HG02588 (cell line): Measurements from ENCODE around the gene ZFP64.
"Not testable (repeated sequence)": the region's sequence is repeated elsewhere in the genome, so short reads cannot be mapped to it uniquely, and the experiment has no call there.

ENCODE experiments used
- ATAC-seq: cut with Tn5 transposase; IDR thresholded peaks from one replicate; pipeline ENCODE4 v1.9.1; 2021; ENCODE audit warnings: mild to moderate bottlenecking, moderate library complexity; ENCODE audit not compliant: unreplicated experiment

The ZFP64 gene

DNA sequence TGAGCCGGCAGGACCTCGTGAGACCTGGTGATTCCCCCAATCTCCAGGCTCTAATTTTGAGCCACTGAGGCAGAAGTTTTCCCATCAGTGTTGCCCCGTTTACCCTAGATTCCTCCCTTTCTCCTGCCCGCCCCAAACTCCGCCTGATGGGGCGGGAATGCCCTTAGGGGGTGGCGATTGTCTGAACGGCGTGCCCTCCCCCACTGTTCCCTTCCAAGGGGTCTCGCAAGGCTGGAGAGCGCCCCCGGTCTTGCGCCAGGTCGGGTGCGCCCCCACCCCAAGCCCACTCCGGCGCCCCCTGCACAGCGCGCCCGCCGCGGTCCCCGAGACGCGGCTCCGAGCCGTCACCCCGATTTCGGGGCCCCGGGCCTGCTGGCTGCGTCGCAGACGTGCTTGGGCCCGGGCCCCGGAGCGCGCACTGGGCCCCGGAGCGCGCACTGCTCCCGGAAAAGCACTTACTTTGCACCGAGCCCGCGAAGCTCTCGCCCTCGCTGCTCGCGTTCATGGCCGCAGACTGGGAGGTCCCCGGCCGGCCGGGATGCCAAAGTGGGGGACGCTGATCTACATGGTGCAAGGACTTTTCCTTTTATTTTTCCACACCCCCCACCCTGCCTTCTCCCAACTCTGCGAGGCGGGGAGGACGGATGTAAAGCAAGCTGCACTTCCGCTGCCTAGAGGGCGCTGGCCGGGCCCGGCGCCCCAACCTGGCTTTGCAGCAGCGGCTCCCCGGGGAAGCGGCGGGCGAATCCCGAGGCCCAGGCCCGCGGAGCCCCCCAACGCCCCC lies at the start of gene ZFP64:
ZFP64 (minus strand) TSS at position 648 of the 784 bp plus-strand sequence; CDS start at position 505, 143 bp downstream.
- peak; percentile 71 for ATAC-seq

DNA sequence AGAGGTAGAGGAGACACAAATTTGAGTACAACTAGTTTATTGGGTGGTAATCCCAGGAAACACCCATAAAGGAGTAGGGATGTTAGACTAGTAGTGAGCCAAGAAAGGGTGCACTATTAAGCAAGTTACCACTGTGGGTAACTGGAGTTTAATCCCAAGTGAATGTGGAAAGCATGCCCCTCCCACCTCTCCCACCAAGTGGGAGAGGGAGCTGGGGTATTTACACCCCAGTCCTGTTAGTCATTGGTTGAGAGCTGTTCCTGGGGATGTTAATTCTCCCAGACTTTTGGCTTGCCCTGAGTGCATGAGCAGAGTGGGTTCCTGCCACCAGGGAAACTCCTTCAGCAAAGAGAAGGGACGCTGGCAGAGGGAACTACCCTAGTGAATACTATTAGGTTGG lies 49.2 kb upstream of the ZFP64 start:
- no peak for ATAC-seq

DNA sequence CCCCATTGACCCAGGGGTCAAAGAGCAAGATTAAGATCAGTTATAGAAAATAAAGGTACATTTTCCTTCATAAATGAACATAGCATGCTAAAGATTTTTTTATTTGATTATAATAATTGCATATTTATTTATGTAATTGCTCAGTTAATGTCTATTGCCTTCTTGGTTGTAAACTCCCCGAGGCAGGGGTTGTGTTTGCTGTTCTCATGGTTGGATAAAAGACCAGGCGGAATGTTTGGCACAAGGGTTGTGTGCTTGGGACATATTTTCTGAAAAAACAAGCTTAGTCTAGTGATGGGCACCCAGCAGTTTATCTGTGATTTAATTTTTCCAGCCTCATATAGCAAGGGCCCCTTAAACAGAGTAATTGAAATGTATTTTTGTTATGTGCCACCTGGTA lies 47.5 kb upstream of the ZFP64 start:
- ATAC-seq, result no peak

DNA sequence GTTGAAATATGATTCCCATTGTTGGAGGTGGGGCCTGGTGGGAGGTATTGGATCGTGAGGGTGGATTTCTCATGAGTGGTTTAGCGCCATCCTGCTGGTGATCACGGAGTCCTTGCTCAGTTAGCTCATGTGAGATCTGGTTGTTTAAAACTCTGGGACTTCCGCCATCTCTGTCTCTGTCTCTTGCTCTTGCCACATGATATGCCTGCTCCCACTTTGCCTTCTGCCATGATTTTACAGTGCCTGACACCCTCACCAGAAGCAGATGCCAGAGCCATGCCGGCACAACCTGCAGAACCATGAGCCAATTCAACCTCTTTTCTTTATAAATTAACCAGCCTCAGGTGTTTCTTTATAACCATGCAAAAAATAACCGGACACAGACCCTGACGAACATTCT lies 44.7 kb upstream of the ZFP64 start:
- no peak for ATAC-seq

DNA sequence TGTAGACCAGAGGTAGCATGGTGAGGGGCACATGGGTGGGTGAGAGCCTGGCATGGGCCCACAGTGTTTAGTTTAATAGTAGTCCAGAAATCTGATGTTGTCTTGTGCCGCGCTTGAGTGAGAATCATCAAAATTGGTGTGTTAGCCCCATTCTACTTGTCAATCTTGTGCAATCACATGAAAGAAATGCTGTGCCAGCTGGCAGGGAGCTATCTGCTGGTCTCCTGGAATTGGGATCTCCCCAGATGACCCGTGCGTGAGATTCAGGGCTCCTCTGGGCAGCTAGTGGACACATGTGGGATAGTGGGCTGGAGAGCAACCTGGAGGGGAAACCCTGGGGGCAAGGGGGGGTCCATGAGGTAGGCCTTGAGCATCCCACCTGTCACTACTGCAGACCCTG lies 43.5 kb upstream of the ZFP64 start:
- no peak for ATAC-seq

DNA sequence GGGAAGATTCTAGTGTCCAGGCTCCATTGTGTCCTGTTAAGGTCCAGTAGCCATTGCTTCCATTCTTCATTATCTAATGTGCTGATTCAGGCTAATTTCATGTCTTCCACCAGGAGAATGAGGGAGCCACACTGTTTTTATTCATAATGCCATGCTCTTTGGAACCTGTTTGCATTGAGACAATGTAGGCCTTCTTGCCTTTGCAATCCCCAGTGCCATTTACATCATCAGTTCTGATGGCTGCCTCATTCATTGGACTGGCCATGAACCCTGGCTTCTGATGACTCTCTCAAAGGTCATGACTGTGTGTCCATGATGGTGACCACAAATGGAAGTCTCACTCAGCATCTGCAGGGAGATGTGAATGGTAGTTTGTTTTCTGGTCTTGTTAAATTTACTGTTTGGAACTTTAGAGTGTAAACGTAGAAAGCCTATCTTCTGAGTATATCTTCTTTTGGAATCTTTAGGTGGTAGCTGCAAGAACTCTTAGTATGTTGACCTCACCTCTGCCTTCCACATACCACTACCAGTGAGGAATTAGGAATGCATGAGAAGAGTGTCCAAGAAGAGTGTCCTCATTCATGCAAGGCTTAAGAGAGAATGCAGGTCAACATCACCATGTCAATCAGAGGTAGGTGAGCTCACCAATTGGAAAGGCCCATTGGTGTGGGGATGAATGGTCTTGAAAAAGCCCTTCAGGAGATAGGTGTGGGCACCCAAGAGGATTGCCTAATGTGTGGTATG lies 42.9 kb upstream of the ZFP64 start:
- ATAC-seq, result no peak

DNA sequence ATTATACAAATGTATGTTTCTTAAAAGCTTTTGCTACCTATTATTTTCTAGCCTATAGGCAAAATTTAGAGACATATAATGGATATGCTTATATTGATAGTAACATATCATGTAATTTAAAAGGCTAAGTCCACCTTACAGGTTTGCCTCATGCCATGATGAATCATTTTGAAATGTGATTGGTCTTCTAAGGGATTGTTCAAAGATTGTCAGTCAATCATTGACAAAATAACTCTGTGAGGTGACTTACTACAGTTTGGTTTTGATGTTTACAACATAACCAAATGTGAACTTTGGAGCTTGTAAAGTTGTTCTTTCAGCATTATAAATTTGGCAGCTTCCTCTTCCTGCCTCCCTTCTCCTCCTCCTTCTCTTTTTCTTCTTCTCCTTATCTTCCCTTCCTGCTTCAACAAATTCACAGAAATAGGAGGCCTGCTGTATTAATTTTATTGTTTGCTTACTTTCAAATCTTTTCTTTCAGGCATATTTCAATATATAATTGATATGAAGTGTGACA lies 39.7 kb upstream of the ZFP64 start:
- ATAC-seq, result no peak

DNA sequence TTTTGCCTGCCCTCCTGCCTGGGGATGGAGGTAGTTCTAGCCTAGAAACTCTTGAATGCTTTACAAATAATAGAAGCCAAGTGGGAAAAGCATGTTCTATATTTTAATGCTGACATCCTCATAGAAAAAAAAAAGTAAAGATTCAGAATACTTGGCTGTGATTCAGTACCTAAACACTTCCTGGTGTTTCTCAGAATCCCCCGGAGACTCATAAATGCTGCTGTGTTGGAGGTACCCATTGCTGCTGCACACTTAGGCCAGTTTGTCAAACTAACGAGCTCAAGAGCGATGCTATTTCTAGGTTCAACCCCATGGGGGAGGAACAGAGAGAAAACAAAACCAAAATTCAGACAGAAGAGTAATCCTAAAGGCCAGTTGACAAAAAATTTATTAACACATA lies 38.8 kb upstream of the ZFP64 start:
- no peak for ATAC-seq

DNA sequence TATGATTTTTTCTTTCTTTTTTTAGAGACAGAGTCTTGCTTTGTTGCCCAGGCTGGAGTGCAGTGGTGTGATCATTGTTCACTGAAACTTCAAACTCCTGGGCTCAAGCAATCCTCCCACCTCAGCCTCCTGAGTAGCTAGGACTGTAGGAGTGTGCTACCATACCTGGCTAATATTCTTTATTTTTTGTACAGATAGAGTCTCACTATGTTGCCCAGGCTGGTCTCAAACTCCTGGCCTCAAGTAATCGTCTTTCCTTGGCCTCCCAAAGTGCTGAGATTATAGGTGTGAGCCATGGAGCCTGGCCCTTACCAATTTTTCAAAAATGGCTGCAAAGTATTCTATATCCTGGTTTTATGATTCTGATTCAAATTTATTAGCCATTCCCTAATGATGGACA lies 37.8 kb upstream of the ZFP64 start:
- ATAC-seq, result not testable (repeated sequence)

DNA sequence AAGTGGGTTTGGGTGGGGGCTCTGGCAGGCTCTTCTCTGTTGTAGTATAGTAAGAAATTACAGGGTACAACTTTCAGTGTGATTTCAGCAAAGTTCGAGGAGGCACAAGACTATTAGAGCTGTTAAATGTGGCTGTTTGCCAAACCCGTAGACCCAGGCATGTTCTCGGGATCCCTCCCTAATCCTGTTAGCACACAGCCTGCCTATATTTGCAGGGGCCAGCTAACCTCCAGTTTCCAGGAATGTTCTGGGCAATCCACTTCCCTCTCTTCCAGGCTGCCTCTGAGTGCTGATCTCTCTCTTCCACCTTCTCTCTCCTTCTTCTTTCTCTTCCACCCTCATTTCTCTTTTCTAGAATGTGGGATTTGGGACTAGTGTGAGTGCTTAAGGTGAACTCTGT lies 34.8 kb upstream of the ZFP64 start:
- no peak for ATAC-seq

DNA sequence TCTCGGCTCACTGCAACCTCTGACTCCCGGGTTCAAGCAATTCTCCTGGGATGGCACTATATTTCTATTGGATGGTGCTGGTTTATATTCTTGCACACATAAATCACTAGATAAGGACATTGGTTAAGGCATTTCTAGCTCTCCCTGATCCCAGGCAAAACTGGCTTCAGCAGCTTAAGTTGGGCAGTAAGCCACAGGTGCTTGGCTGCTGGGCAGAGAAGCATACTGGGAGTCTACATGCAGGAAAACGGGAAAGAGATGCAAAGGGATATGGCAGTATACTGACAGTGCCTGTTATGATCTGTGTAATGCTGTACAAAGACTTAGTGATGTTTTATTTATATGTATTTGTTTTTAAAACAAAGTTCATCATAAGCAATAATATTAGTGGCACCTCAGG lies 33.3 kb upstream of the ZFP64 start:
- no peak for ATAC-seq

DNA sequence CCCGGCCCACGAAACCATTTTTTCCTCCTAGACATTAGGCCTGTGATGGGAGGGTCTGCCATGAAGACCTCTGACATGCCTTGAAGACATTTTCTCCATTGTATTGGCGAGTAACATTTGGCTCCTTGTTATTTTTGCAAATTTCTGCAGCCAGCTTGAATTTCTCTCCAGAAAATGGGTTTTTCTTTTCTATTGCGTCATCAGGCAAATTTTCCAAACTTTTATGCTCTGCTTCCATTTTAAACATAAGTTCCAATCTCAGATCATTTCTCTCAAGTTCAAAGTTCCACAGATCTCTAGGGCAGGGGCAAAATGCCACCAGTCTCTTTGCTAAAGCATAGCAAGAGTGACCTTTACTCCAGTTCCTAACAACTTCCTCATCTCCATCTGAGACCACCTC lies 29.8 kb upstream of the ZFP64 start:
- ATAC-seq, result not testable (repeated sequence)

DNA sequence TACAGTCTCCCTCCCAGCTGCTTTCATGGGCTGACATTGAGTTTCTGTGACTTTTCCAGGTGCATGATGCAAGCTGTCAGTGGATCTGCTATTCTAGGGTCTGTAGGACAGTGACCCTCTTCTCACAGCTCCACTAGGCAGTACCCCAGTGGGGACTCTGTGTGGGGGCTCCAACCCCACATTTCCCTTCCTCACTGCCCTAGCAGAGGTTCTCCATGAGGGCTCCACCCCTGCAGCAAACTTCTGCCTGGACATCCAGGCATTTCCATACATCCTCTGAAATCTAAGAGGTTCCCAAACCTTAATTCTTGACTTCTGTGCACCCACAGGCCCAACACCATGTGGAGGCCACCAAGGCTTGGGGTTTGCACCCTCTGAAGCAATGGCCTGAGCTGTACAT lies 29.3 kb upstream of the ZFP64 start:
- ATAC-seq, result not testable (repeated sequence)

DNA sequence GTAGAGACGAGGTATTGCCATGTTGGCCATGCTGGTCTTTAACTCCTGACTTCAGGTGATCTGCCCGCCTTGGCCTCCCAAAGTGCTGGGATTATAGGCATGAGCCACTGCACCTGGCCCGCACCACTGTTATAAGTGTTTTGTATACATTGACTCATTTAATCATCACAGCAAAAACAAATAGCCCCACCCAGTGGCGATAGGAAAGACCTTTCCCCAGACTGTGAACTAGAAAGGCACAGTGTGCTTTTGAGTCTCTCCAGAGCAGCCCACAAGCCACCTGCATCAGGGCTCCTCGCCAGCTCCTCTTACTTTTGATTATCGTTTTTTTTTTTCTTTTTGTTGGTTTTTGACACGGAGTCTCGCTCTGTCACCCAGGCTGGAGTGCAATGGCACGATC lies 27.9 kb upstream of the ZFP64 start:
- no peak for ATAC-seq

DNA sequence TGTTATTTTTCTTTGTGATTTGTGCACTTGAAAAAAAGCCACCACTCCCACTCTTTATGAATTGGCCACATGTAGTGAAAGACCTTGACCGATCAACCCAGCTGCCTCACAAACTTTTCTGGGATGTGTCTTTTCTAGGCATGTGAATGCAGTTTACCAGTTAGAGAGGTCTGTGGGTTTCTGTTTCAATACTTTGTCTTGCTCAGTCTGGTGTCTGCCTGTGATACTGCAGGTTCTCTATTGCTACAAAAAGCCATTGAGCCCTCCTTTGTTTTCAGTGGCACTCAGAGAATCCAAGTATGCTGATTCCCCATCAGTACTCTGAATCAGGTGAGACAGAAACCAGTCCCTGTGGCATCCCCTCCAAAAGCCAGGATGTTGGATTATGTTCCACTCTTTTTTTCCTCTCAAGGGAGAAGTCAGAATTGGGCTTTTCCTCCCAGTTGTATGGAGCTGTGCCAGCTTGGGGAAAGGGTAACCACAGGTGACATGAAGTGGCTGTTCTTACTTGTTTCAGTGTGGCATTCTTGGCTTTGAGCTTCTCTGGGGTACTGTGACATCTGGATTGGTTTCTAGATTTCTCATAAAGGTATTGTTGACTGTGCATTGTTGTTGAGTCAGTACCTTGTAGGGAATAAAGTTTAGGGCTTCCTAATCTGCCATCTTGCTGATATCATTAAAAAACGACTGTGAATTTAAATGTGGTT lies 26.3 kb upstream of the ZFP64 start:
- no peak for ATAC-seq

DNA sequence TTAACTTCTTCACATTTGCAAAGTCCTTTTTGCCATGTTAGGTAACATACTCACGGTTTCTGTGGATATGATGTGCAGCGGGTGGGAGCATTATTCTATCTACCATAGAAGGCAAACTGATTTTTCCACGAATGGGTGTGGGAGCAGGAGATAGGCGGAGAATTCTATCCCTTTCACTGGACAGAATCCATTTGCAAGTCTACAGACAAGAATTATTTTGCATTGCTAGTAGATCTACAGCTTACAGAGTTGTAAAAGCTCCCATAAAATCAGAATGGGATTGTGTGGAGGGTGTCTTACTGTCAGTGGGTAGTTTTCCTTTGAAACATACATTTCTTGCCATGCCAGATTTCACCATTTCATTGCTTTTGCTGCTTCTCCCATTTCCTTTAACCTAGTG lies 22.4 kb upstream of the ZFP64 start:
- ATAC-seq, result no peak

DNA sequence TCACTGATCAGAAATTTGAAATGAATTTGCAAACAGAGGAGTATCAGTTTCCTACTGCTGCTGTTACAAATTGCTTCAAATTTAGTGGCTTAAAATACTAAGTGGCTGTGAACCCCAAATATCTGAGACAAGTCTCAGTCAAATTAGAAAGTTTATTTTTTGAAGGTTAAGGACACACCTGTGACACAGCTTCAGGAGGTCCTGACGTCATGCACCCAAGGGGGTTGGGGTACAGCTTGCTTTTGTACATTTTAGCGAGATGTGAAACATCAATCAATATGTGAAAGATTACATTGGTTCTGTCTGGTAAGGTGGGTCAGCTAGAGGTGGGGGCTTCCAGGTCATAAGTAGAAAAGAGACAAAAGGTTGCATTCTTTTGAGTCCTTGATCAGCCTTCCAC lies 21.4 kb upstream of the ZFP64 start:
- no peak for ATAC-seq

DNA sequence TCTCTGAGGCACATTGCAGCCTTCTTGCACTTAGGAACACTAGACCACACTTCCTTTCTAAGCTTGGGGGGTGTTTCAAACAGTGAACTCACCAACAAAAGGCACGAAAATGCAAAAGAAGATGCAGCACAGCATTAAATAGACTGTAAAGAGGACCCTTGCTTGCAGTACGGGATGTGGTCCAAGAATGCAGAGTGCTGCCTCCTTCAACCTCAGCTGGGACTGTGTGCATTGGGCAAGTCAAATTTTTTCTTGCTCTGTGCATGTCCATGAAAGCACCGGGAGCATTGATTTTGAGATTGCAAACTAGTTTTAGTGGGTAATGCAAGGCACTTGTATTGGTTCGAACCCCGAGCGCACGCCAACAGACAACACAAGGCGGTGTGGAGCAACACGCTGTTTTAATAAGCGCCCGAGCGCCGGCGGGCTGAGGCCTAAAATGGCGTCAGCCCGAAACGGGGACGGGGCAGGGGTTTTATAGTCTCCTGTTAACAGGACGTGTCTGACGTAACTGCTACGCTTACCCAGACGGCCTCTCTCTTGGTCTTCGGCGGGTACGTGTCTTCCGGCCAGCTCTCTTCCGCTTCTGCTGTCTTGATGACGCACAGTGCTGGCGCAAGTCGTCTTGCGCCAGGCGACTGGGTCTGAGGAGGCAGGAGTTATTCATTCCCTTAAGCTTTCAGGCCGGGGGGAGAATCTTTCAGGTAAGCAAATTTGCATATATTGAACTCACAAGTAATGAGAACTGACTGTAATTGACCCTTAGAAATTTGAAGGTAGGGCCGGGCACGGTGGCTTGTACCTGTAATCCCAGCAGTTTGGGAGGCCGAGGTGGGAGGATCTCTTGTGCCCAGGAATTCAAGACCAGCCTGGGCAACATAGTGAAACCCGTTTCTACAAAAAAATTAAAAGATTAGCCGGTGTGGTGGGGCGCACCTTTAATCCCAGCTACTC lies 18.7 kb upstream of the ZFP64 start:
- ATAC-seq, result no peak

DNA sequence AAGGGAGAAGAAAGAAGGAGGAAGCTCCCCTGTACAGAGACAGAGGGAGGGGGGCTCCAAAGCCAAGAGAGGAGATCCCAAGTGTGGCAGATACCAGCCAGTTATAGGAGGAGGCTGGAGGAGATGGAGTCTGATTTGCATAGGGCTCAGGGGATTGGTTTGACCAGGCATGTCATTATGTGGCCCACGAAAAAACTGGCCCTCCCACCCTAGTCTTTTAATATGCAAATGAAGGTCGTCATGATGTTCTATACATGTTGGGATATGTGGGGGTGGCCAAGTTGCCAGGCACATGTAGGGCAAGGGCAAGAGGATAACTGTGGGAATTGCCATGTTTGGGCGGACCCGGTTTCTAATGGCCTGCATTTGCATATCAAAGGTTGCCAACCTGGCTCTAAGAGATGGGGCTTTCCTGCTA lies 17.6 kb upstream of the ZFP64 start:
- no peak for ATAC-seq

DNA sequence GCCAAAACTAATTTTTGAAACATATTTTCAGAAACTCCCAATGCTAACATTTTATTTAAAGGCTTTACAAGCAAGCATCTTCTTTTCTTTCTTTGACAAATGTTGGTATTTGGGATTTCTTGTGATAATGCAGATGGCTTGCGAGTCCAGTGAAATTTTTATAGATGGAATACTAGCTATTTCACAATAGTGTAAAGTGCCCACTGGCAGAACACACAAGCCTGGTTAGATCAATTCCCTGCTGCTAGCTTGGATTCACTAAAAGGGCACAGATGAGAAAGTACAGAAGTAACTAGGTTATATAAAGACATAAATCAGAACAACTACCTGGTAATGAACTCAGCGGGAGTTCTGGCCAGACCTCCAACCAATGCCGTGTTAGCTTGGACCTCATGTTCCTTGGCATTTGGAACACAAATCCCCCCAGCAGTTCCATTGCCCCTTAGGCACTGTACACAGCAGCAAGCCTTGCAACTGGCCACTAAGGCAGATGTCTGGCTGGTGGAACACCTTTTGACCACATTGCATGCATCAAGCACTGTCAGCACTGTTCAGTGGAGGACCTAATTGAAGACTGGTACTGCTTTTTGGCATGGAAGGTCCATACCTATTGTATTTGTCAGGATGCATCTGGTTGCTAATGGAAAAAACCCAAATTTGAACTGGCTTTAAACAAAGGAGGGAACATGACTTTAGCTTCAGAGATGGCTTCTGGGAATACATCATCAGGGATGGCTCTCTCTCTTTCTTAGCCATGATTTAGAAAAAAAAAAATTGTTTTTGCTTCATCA lies 15.6 kb upstream of the ZFP64 start:
- no peak for ATAC-seq
